KMS-11 (cell line): Measurements from ENCODE around the gene CD83.

Experiments
- H2AFZ ChIP-seq: fragments of 200-600 bp; sonication (generic); 2 replicates; pipeline ENCODE4 v1.6.1; 2016; ENCODE audit warnings: antibody characterized with exemption, mixed run types, low read depth
- H3K27ac ChIP-seq: fragments of 200-600 bp; sonication (generic); 2 replicates; pipeline ENCODE4 v1.6.1; 2016; ENCODE audit warnings: mild to moderate bottlenecking, mixed run types
- H3K27me3 ChIP-seq: fragments of 200-600 bp; sonication (generic); 2 replicates; pipeline ENCODE4 v1.6.1; 2017; ENCODE audit warnings: mild to moderate bottlenecking, low read depth, mixed run types, moderate library complexity; ENCODE audit not compliant: insufficient read depth
- H3K36me3 ChIP-seq: fragments of 200-600 bp; sonication (generic); 2 replicates; pipeline ENCODE4 v1.6.1; 2017; ENCODE audit warnings: mild to moderate bottlenecking, mixed run types; ENCODE audit not compliant: insufficient read depth
- H3K4me1 ChIP-seq: fragments of 200-600 bp; sonication (generic); 2 replicates; pipeline ENCODE4 v1.6.1; 2016; ENCODE audit warnings: mild to moderate bottlenecking, low read depth, mixed run types; ENCODE audit not compliant: poor library complexity, severe bottlenecking
- H3K4me2 ChIP-seq: fragments of 200-600 bp; sonication (generic); 2 replicates; pipeline ENCODE4 v1.7.0; 2016; ENCODE audit warnings: mild to moderate bottlenecking, mixed run types
- H3K4me3 ChIP-seq: fragments of 200-600 bp; sonication (generic); IDR thresholded peaks from 2 replicates; pipeline ENCODE4 v1.6.1; 2017; ENCODE audit warnings: low read depth, low read length, mixed read lengths; ENCODE audit not compliant: insufficient read depth
- H3K79me2 ChIP-seq: fragments of 200-600 bp; sonication (generic); 2 replicates; pipeline ENCODE4 v1.6.1; 2016; ENCODE audit warnings: low read depth, mixed run types; ENCODE audit not compliant: insufficient read depth
- H3K9ac ChIP-seq: fragments of 200-600 bp; sonication (generic); 2 replicates; pipeline ENCODE4 v1.6.1; 2016; ENCODE audit warnings: mild to moderate bottlenecking, mixed run types
- H4K20me1 ChIP-seq: fragments of 200-600 bp; sonication (generic); 2 replicates; pipeline ENCODE4 v1.6.1; 2016; ENCODE audit warnings: mild to moderate bottlenecking, mixed run types; ENCODE audit not compliant: insufficient read depth
- TF ChIP-seq, protein P1 (sequence below): fragments of 200-600 bp; sonication (generic); conservative IDR thresholded peaks from 2 replicates; pipeline ENCODE4 v1.6.1; 2017; ENCODE audit warnings: low read depth, mild to moderate bottlenecking, antibody characterized with exemption, low read length, moderate library complexity, mixed read lengths

Gene CD83, protein sequence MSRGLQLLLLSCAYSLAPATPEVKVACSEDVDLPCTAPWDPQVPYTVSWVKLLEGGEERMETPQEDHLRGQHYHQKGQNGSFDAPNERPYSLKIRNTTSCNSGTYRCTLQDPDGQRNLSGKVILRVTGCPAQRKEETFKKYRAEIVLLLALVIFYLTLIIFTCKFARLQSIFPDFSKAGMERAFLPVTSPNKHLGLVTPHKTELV

GRCh38 chr6:14117158-14118090, at the start of gene CD83:
TSS of gene CD83 (plus strand) at chr6:14117772. CDS start at chr6:14117812, 40 bp downstream.
- Histone ChIP-seq H3K79me2 (no peaks in the 10 kb centered on the region), H3K36me3 (no peaks in the 10 kb centered on the region), H3K9ac (peak within 1 kb of the TSS; percentile 57; the same call in 1 of the 2 replicates), H3K27ac (no peak within 1 kb of the TSS), H3K4me2 (peak within 1 kb of the TSS; percentile 96), H4K20me1 (no peaks in the 10 kb centered on the region), H3K27me3 (no peaks in the 10 kb centered on the region; the same call in 1 of the 2 replicates), H3K4me3 (peak within 1 kb of the TSS; percentile 36), H2AFZ (peak within 1 kb of the TSS; percentile 95), H3K4me1 (peaks cover 6% of the 10 kb centered on the region)
- TF ChIP-seq, protein P1, sequence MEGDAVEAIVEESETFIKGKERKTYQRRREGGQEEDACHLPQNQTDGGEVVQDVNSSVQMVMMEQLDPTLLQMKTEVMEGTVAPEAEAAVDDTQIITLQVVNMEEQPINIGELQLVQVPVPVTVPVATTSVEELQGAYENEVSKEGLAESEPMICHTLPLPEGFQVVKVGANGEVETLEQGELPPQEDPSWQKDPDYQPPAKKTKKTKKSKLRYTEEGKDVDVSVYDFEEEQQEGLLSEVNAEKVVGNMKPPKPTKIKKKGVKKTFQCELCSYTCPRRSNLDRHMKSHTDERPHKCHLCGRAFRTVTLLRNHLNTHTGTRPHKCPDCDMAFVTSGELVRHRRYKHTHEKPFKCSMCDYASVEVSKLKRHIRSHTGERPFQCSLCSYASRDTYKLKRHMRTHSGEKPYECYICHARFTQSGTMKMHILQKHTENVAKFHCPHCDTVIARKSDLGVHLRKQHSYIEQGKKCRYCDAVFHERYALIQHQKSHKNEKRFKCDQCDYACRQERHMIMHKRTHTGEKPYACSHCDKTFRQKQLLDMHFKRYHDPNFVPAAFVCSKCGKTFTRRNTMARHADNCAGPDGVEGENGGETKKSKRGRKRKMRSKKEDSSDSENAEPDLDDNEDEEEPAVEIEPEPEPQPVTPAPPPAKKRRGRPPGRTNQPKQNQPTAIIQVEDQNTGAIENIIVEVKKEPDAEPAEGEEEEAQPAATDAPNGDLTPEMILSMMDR = no peak

DNA sequence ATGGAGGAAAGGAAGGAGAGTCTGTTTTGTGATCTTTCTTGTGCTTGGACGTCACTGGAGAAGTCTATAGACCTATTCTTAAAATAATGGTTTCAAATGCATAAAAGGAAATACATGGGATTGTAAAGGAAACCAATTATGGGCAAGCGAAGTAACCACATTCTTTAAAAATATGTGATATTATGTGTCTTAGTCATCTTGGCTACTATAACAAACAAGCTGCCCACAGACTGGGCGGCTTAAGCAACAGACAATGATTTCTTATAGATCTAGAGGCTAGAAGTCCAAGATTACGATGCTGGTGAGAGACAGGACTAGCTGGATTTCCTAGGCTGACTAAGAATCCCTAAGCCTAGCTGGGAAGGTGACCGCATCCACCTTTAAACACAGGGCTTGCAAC, 49.4 kb upstream of the CD83 start:
- TF ChIP-seq, protein P1 = no peak
- H3K79me2 ChIP-seq = no peaks in the 10 kb centered on the region
- H3K9ac ChIP-seq = no peak overlapping the region
- no peaks in the 10 kb centered on the region for H4K20me1 ChIP-seq
- no peak overlapping the region for H2AFZ ChIP-seq
- no peaks in the 10 kb centered on the region for H3K36me3 ChIP-seq
- H3K4me2 ChIP-seq = no peak overlapping the region
- H3K27me3 ChIP-seq = no peaks in the 10 kb centered on the region
- peaks cover 3% of the 10 kb centered on the region for H3K4me1 ChIP-seq
- no peak overlapping the region for H3K4me3 ChIP-seq
- H3K27ac ChIP-seq = no peak overlapping the region

GRCh38 chr6:14068623-14069022, 48.9 kb upstream of the CD83 start:
- peaks cover 3% of the 10 kb centered on the region for H3K4me1 ChIP-seq
- no peak overlapping the region for H3K9ac ChIP-seq
- H4K20me1 ChIP-seq = no peaks in the 10 kb centered on the region
- no peaks in the 10 kb centered on the region for H3K36me3 ChIP-seq
- H3K27me3 ChIP-seq = no peaks in the 10 kb centered on the region
- TF ChIP-seq, protein P1 = no peak
- H3K27ac ChIP-seq = no peak overlapping the region
- H3K4me3 ChIP-seq = no peak overlapping the region
- no peak overlapping the region for H3K4me2 ChIP-seq
- H2AFZ ChIP-seq = no peak overlapping the region
- H3K79me2 ChIP-seq = no peaks in the 10 kb centered on the region

DNA sequence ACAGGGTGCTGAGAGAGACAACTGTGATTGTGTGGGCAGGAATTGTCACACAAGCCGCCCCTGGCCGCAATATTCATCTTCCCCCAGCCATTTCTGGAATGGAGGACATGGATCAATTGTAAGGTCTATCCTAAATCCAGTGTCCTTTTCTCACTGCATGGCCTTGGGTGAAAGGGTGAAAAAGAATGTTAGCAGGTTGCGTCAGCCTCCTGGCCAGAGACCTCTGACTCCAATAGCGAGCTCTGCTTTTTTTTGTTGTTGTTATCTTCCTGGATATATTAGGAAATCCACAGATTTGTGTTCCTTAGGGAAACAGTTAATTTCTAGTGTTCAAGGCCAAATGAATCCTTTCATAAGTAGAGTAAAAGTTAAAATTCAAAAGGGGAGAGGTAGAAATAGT, 47.1 kb upstream of the CD83 start:
- Histone ChIP-seq H3K4me3 (no peak overlapping the region), H3K4me2 (no peak overlapping the region), H3K4me1 (peaks cover 14% of the 10 kb centered on the region), H3K36me3 (no peaks in the 10 kb centered on the region), H4K20me1 (no peaks in the 10 kb centered on the region), H3K79me2 (no peaks in the 10 kb centered on the region), H3K9ac (no peak overlapping the region), H3K27me3 (no peaks in the 10 kb centered on the region), H3K27ac (no peak overlapping the region), H2AFZ (no peak overlapping the region)
- TF ChIP-seq, protein P1 = no peak
